Esophagus muscularis mucosa (tissue), 4 donors: Measurements from ENCODE around the gene ARID5B.

ENCODE experiments used
- CTCF ChIP-seq, 3 experiments: fragments of 200-600 bp in 2 of 3; fragments of 450-650 bp in 1 of 3; sonication (generic) in 2 of 3; IDR thresholded peaks; one replicate each; pipeline ENCODE4 v1.5.1; 2017 to 2019; ENCODE audit warnings: antibody characterized with exemption in 3 of 3, mild to moderate bottlenecking in 2 of 3, moderate library complexity in 1 of 3
- EP300 ChIP-seq: sonication (generic); formaldehyde crosslinking; IDR thresholded peaks from one replicate; pipeline ENCODE4 v1.6.1; 2017; ENCODE audit warnings: antibody characterized with exemption
- POLR2A ChIP-seq: fragments of 450-650 bp; IDR thresholded peaks from one replicate; pipeline ENCODE4 v1.6.1; 2017; ENCODE audit warnings: antibody characterized with exemption, moderate library complexity, mild to moderate bottlenecking, low read depth

GRCh38 chr10:61963669-61964058, 62.2 kb downstream of the ARID5B start:
- TF ChIP-seq CTCF (IDR thresholded peaks at IDR 0.05) (no peak), POLR2A (no peak), EP300 (no peak)
